Neural cell (in vitro differentiated cells): ENCODE data around the gene CDH4.

Experiments used
- EP300 ChIP-seq: fragments of 450-650 bp; conservative IDR thresholded peaks from 2 replicates; pipeline ENCODE4 v1.6.1; 2014; ENCODE audit warnings: antibody characterized with exemption, mild to moderate bottlenecking, moderate library complexity; ENCODE audit not compliant: poor library complexity, severe bottlenecking
- EZH2 ChIP-seq: fragments of 200-600, 300-800 bp; shearing (Covaris generic), sonication (generic); IDR thresholded peaks from 2 replicates; pipeline ENCODE4 v1.6.1; 2014; ENCODE audit warnings: antibody characterized with exemption, low read length, borderline replicate concordance, mild to moderate bottlenecking; ENCODE audit not compliant: insufficient read depth, poor library complexity, severe bottlenecking
- POLR2AphosphoS5 ChIP-seq: IDR thresholded peaks from 2 replicates; pipeline ENCODE4 v1.6.1; 2012
- SMC3 ChIP-seq: fragments of 450-650 bp; conservative IDR thresholded peaks from 2 replicates; pipeline ENCODE4 v1.6.1; 2014; ENCODE audit warnings: antibody characterized with exemption, mild to moderate bottlenecking, moderate library complexity; ENCODE audit not compliant: poor library complexity
- TAF1 ChIP-seq: IDR thresholded peaks from 2 replicates; pipeline ENCODE4 v1.6.1; 2012; ENCODE audit warnings: low read depth
- TF ChIP-seq, protein P1 (sequence below): fragments of 450-650 bp; IDR thresholded peaks from 2 replicates; pipeline ENCODE4 v1.5.1; 2014; ENCODE audit warnings: antibody characterized with exemption, mild to moderate bottlenecking, moderate library complexity; ENCODE audit not compliant: poor library complexity, severe bottlenecking
- TF ChIP-seq, protein P2 (sequence below): IDR thresholded peaks from 2 replicates; pipeline ENCODE4 v1.6.1; 2012; ENCODE audit warnings: borderline replicate concordance

DNA sequence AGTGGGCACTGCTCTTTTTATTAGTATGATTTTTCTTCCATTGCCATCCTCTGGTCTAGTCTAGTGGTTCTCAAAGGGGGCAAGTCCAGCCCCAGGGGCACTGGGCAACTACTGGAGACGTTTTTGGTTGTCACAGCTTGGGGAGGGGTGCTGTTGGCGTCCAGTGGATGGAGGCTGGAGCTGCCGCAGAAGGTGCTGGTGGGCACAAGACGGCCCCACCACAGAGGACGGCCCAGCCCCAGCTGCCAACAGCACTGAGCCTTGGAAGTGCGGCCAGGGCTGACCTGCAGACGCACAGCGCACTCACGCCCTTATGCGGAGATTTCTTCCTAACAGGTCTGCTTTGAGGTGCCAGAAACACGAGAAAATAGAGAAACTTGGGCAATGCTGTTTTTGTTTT, 40.3 kb downstream of the CDH4 start:
- TF ChIP-seq, protein P1, sequence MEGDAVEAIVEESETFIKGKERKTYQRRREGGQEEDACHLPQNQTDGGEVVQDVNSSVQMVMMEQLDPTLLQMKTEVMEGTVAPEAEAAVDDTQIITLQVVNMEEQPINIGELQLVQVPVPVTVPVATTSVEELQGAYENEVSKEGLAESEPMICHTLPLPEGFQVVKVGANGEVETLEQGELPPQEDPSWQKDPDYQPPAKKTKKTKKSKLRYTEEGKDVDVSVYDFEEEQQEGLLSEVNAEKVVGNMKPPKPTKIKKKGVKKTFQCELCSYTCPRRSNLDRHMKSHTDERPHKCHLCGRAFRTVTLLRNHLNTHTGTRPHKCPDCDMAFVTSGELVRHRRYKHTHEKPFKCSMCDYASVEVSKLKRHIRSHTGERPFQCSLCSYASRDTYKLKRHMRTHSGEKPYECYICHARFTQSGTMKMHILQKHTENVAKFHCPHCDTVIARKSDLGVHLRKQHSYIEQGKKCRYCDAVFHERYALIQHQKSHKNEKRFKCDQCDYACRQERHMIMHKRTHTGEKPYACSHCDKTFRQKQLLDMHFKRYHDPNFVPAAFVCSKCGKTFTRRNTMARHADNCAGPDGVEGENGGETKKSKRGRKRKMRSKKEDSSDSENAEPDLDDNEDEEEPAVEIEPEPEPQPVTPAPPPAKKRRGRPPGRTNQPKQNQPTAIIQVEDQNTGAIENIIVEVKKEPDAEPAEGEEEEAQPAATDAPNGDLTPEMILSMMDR = no peak
- TF ChIP-seq, protein P2, sequence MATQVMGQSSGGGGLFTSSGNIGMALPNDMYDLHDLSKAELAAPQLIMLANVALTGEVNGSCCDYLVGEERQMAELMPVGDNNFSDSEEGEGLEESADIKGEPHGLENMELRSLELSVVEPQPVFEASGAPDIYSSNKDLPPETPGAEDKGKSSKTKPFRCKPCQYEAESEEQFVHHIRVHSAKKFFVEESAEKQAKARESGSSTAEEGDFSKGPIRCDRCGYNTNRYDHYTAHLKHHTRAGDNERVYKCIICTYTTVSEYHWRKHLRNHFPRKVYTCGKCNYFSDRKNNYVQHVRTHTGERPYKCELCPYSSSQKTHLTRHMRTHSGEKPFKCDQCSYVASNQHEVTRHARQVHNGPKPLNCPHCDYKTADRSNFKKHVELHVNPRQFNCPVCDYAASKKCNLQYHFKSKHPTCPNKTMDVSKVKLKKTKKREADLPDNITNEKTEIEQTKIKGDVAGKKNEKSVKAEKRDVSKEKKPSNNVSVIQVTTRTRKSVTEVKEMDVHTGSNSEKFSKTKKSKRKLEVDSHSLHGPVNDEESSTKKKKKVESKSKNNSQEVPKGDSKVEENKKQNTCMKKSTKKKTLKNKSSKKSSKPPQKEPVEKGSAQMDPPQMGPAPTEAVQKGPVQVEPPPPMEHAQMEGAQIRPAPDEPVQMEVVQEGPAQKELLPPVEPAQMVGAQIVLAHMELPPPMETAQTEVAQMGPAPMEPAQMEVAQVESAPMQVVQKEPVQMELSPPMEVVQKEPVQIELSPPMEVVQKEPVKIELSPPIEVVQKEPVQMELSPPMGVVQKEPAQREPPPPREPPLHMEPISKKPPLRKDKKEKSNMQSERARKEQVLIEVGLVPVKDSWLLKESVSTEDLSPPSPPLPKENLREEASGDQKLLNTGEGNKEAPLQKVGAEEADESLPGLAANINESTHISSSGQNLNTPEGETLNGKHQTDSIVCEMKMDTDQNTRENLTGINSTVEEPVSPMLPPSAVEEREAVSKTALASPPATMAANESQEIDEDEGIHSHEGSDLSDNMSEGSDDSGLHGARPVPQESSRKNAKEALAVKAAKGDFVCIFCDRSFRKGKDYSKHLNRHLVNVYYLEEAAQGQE = no peak
- TF ChIP-seq POLR2AphosphoS5 = no peak
- no peak for TF ChIP-seq EZH2
- no peak for TF ChIP-seq EP300
- no peak for TF ChIP-seq TAF1
- TF ChIP-seq SMC3 = no peak
